HUES48 (cell line): ENCODE results near the gene IGDCC3.
"Not testable (repeated sequence)": the region's sequence is repeated elsewhere in the genome, so short reads cannot be mapped to it uniquely, and the experiment has no call there.

Experiments used
- H3K27ac ChIP-seq: one replicate; pipeline ENCODE4 v1.7.0; 2013; ENCODE audit warnings: low read depth, low read length, inconsistent platforms
- H3K27me3 ChIP-seq: 2 replicates; pipeline ENCODE4 v1.6.1; 2013; ENCODE audit warnings: mild to moderate bottlenecking, low read length; ENCODE audit not compliant: control insufficient read depth, insufficient read depth
- H3K36me3 ChIP-seq: 2 replicates; pipeline ENCODE4 v1.6.1; 2013; ENCODE audit warnings: low read length; ENCODE audit not compliant: control insufficient read depth, insufficient read depth
- H3K4me1 ChIP-seq: 2 replicates; pipeline ENCODE4 v1.6.1; 2013; ENCODE audit warnings: mild to moderate bottlenecking, low read length; ENCODE audit not compliant: control insufficient read depth, insufficient read depth
- H3K4me3 ChIP-seq: 2 replicates; pipeline ENCODE4 v1.5.1; 2013; ENCODE audit warnings: mild to moderate bottlenecking, low read depth, low read length
- H3K9ac ChIP-seq: 2 replicates; pipeline ENCODE4 v1.6.1; 2013; ENCODE audit warnings: mild to moderate bottlenecking, low read depth, low read length, moderate library complexity
- H3K9me3 ChIP-seq: 2 replicates; pipeline ENCODE4 v1.6.1; 2013; ENCODE audit warnings: low read length; ENCODE audit not compliant: control insufficient read depth, insufficient read depth

The IGDCC3 gene

GRCh38 chr15:65405791-65406423 is 28.1 kb upstream of the IGDCC3 start:
- no peak overlapping the region for H3K4me3 ChIP-seq
- no peaks in the 10 kb centered on the region for H3K27me3 ChIP-seq
- H3K9me3 ChIP-seq = no peaks in the 10 kb centered on the region
- H3K9ac ChIP-seq = no peak overlapping the region
- peaks cover 28% of the 10 kb centered on the region for H3K4me1 ChIP-seq
- H3K36me3 ChIP-seq = no peaks in the 10 kb centered on the region; the same call in 1 of the 2 replicates
- no peak overlapping the region for H3K27ac ChIP-seq

GRCh38 chr15:65404186-65404872 is 26.5 kb upstream of the IGDCC3 start:
- H3K27me3 ChIP-seq = no peaks in the 10 kb centered on the region
- no peak overlapping the region for H3K9ac ChIP-seq
- H3K4me1 ChIP-seq = peaks cover 23% of the 10 kb centered on the region
- no peaks in the 10 kb centered on the region for H3K9me3 ChIP-seq
- H3K36me3 ChIP-seq = no peaks in the 10 kb centered on the region; the same call in 1 of the 2 replicates
- H3K4me3 ChIP-seq = no peak overlapping the region
- H3K27ac ChIP-seq = no peak overlapping the region

- Histone ChIP-seq H3K27me3 (peaks cover 2% of the 10 kb centered on the region), H3K27ac (no peak overlapping the region), H3K4me3 (no peak overlapping the region), H3K36me3 (no peaks in the 10 kb centered on the region; the same call in 1 of the 2 replicates), H3K4me1 (peaks cover 23% of the 10 kb centered on the region), H3K9ac (no peak overlapping the region), H3K9me3 (no peaks in the 10 kb centered on the region)
Measured at GRCh38 chr15:65402961-65403360, 25.2 kb upstream of the IGDCC3 start.

GRCh38 chr15:65401611-65402240 is 23.9 kb upstream of the IGDCC3 start:
- H3K9ac ChIP-seq = no peak overlapping the region
- peaks cover 23% of the 10 kb centered on the region for H3K4me1 ChIP-seq
- peak overlapping the region; percentile 44 for H3K27ac ChIP-seq
- no peak overlapping the region for H3K4me3 ChIP-seq
- H3K36me3 ChIP-seq = no peaks in the 10 kb centered on the region; the same call in 1 of the 2 replicates
- H3K9me3 ChIP-seq = no peaks in the 10 kb centered on the region
- peaks cover 14% of the 10 kb centered on the region for H3K27me3 ChIP-seq

- Histone ChIP-seq H3K9me3 (no peaks in the 10 kb centered on the region), H3K4me1 (peaks cover 23% of the 10 kb centered on the region), H3K4me3 (no peak overlapping the region), H3K27ac (peak overlapping the region; percentile 83), H3K9ac (no peak overlapping the region), H3K27me3 (peaks cover 21% of the 10 kb centered on the region), H3K36me3 (no peaks in the 10 kb centered on the region)
Measured at GRCh38 chr15:65400760-65401610, 23.2 kb upstream of the IGDCC3 start.

GRCh38 chr15:65399997-65400396 is 22.2 kb upstream of the IGDCC3 start:
- H3K27me3 ChIP-seq = peaks cover 31% of the 10 kb centered on the region
- no peak overlapping the region for H3K4me3 ChIP-seq
- H3K36me3 ChIP-seq = no peaks in the 10 kb centered on the region; the same call in 1 of the 2 replicates
- H3K27ac ChIP-seq = no peak overlapping the region
- no peaks in the 10 kb centered on the region for H3K9me3 ChIP-seq
- H3K9ac ChIP-seq = no peak overlapping the region
- H3K4me1 ChIP-seq = peaks cover 23% of the 10 kb centered on the region

- H3K27me3 ChIP-seq = peaks cover 38% of the 10 kb centered on the region
- no peak overlapping the region for H3K9ac ChIP-seq
- no peaks in the 10 kb centered on the region for H3K9me3 ChIP-seq
- H3K36me3 ChIP-seq = no peaks in the 10 kb centered on the region; the same call in 1 of the 2 replicates
- no peak overlapping the region for H3K4me3 ChIP-seq
- H3K4me1 ChIP-seq = peaks cover 19% of the 10 kb centered on the region
- no peak overlapping the region for H3K27ac ChIP-seq
Measured at GRCh38 chr15:65399001-65399706, 21.4 kb upstream of the IGDCC3 start.

GRCh38 chr15:65398486-65398885 is 20.7 kb upstream of the IGDCC3 start:
- not testable (repeated sequence) for H3K27ac ChIP-seq, H3K9me3 ChIP-seq, H3K4me3 ChIP-seq, H3K9ac ChIP-seq, H3K36me3 ChIP-seq
- Histone ChIP-seq H3K4me1 (peaks cover 12% of the 10 kb centered on the region), H3K27me3 (peaks cover 38% of the 10 kb centered on the region)

- Histone ChIP-seq H3K4me1 (peaks cover 10% of the 10 kb centered on the region), H3K27ac (no peak overlapping the region), H3K9me3 (no peaks in the 10 kb centered on the region), H3K4me3 (peak overlapping the region; percentile 54), H3K27me3 (peaks cover 38% of the 10 kb centered on the region), H3K9ac (no peak overlapping the region), H3K36me3 (peaks cover 7% of the 10 kb centered on the region; the same call in 1 of the 2 replicates)
Measured at GRCh38 chr15:65396965-65397317, 19.1 kb upstream of the IGDCC3 start.

- peaks cover 38% of the 10 kb centered on the region for H3K27me3 ChIP-seq
- H3K4me1 ChIP-seq = peaks cover 5% of the 10 kb centered on the region
- H3K9ac ChIP-seq = no peak overlapping the region
- peaks cover 7% of the 10 kb centered on the region; the same call in 1 of the 2 replicates for H3K36me3 ChIP-seq
- no peaks in the 10 kb centered on the region for H3K9me3 ChIP-seq
- no peak overlapping the region for H3K27ac ChIP-seq
- H3K4me3 ChIP-seq = peak overlapping the region; percentile 54
Measured at GRCh38 chr15:65396283-65396964, 18.6 kb upstream of the IGDCC3 start.
